GM20000 (cell line): ENCODE data around the gene AGAP3.

Source experiments
- DNase-seq: peaks from one replicate; pipeline ENCODE4 v3.0.0; 2012; ENCODE audit warnings: low spot score
- TF ChIP-seq, protein P1 (sequence below): IDR thresholded peaks from 2 replicates; pipeline ENCODE4 v1.5.1; 2012; ENCODE audit warnings: mild to moderate bottlenecking, control low read depth; ENCODE audit errors: extremely low read depth, missing control alignments

AGAP3 gene

DNA sequence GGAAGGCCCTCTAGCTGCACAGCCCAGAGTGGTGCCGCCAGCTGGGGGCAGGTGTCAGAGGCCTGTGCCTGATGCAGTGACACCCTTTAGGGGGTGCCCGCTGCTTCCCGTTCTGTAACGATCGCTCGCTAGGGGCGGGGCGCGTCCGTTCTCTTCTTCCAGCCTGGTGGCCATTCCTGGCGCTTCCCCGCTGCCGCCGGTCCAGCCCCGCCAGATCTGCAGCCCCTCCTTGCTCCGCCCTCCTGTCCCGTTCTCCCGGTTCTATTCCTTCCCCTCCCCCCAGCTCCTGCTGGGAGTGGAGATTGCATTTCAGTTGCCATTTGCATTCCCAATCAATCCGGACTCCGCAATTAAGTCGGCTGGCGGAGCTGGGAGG, 39.2 kb downstream of the AGAP3 start:
- DNase-seq: no peak
- TF ChIP-seq, protein P1, sequence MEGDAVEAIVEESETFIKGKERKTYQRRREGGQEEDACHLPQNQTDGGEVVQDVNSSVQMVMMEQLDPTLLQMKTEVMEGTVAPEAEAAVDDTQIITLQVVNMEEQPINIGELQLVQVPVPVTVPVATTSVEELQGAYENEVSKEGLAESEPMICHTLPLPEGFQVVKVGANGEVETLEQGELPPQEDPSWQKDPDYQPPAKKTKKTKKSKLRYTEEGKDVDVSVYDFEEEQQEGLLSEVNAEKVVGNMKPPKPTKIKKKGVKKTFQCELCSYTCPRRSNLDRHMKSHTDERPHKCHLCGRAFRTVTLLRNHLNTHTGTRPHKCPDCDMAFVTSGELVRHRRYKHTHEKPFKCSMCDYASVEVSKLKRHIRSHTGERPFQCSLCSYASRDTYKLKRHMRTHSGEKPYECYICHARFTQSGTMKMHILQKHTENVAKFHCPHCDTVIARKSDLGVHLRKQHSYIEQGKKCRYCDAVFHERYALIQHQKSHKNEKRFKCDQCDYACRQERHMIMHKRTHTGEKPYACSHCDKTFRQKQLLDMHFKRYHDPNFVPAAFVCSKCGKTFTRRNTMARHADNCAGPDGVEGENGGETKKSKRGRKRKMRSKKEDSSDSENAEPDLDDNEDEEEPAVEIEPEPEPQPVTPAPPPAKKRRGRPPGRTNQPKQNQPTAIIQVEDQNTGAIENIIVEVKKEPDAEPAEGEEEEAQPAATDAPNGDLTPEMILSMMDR: no peak

DNA sequence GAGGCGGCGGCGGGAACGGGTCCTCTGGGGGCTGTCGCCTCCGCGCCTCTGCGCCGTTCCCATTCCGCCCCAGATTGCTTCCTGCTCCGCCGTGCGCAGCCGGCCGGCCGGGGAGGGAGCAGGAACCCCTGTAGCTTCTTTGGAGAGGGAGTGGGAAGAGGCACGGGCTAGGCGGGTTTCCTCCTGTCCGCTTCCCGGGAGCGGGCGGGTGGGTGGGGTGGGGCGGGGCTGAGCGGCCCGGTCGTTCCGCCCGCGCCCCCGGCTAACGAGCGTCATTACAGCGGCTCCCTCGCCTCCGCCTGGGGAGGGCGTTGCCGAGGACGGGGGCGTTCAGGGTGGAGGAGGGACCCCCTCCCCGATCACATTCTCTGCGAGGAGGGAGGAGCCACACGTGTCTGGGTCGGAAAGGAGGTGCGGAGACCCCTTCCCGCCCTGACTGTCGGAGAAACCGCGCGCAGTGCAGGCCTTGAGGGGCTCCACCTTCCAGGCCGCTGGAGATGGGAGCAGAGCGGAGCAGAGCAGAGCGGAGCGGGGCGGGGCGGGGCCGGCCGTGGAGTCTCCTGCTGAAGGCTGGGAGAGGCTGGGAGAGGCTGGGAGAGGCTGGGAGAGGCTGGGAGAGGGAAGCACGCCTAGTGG, 39.7 kb downstream of the AGAP3 start:
- DNase-seq: no peak
- TF ChIP-seq, protein P1: no peak

DNA sequence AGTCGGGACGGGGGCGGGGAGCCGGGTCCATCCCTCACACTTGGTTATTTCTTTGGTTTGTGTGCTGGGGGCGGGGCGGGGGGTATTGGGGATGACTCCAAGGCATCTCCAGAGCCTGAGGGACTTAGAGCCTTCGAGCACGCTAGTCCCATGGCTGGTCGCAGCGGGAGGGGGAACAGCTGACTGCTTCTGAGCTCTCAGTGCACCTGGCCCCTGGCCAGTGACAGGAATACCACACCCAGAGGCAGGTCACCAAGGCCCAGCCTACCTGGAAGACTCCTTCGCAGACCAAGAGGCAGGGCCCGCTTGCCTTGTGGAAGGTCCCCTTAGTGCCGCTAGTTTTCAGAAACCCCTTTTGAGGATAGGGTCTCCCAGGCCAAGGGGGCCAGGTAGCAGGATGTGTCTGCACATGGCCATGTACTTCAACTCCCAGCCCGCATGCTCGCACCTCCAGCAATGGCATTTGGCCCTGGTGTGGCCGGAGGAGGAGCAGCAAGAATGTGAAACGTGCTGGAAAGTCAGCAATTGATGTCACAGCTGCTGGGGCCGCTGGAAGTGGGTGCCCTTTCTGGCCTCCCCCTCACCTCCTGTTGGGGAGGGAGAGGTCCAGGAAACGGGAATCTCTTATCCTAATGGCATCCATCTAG, 40.3 kb downstream of the AGAP3 start:
- DNase-seq: peak; percentile 44
- TF ChIP-seq, protein P1: no peak

DNA sequence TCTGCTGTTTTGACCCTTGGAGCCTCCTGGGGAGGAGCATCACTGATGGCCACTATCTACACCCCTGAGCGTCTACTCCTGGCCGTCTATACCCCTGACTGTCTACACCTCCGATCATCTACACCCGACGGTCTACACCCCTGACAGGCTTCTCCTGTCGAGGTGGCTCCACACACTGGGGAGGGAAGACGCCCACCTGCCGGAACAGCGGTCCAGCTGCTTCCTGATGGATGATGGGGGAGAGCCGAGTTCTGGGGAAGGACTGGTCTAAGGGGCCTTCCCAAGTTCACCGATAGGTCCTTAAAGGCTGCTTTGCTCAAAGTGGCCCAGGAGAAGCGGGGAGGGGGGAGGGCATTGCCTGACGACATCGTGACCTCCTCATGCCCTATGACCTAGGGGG, 41.9 kb downstream of the AGAP3 start:
- TF ChIP-seq, protein P1: no peak
- DNase-seq: peak; percentile 16

DNA sequence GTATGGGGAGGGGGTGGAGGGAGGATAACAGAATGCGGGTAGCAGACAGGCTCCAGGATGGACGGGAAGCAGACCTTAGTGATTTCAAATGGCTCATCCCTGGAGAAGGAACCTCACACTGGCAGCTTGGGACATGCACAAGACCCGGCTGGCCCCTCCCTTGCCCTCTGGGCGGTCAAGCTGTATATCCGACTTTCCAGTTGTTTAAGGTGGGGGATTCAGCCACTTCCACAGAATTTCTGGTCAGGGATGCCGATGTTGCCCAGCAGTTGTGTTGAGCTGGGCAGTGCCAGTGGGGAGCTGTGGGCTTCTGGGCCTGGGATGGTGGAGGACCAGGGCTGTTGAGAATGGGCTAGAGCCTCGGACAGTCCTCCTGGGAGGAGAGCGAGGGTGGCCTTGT, 42.4 kb downstream of the AGAP3 start:
- no peak for DNase-seq
- TF ChIP-seq, protein P1: no peak

DNA sequence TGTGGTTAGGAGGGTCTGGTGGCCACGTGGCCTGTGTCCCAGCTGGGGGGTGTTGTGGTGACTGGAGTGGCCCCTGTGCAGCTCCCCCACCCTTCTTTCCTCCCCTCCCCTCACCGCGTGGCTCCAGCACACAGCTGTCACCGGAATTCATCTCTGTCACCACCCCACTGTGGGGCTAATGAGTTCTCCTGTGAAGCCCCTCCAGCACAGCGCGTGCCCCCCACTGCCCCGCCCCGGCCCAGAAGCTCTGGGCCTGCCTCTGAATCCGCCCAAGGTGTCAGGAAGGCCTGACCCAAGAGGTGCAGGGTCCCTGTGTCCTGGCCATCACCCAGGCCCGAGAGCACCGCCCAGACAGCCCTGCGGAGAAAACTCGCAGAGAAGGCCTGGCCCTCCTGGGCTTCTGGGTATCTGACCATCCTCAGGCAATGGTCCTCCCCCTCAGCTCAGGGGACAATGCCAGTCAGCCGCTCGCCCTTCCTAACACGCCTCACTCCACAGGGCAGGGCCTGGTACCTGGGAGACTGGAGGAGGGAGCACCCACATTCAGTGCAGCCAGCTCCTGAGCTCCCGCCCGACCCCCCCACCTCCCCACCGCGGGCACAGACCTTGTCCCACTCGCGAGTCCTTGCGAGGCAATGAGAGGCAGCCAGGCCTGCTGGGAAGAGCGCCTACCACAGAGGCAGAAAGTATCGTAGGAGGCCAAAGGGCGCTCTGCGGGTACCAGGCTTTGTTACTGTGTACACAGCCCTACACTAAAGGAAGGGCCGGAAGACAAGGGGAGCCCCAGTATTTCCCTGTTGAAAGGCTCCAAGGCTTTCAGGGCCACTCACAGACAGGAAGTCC, 43.1 kb downstream of the AGAP3 start:
- TF ChIP-seq, protein P1: no peak
- DNase-seq: no peak
